Mammary epithelial cell (primary cell): ENCODE data around the gene CEACAM7.

ENCODE experiments used
- CTCF ChIP-seq, 2 donors: IDR thresholded peaks in 1 of 2; conservative IDR thresholded peaks in 1 of 2; 2 replicates each; pipeline ENCODE4 v1.5.1; 2011 to 2012; ENCODE audit warnings: inconsistent platforms in 2 of 2, low read length in 2 of 2, mild to moderate bottlenecking in 2 of 2, control low read depth in 1 of 2, low read depth in 1 of 2; ENCODE audit not compliant: insufficient read depth in 1 of 2; ENCODE audit errors: extremely low read depth in 1 of 2
- EZH2 ChIP-seq: IDR thresholded peaks from 2 replicates; pipeline ENCODE4 v1.6.1; 2012; ENCODE audit warnings: low read length, inconsistent platforms, borderline replicate concordance

GRCh38 chr19:41687419-41687818 is 651 bp downstream of the CEACAM7 start:
- TF ChIP-seq CTCF (conservative IDR thresholded peaks at IDR 0.05 in 1 of 2, IDR thresholded peaks at IDR 0.05 in 1 of 2; ENCODE audit: extremely low read depth in 1 of 2, insufficient read depth in 1 of 2, low read depth in 1 of 2, low read length in 2 of 2) (no peak), EZH2 (no peak)
